A673 (cell line): ENCODE data around the gene DSCAM. TPM values are rescaled to one million over a fixed set of nuclear protein-coding genes. Genes with fewer than 3 reads are reported as not detected.
A peak's percentile ranks its signal among the peaks of the same experiment; 100 is the strongest.

ENCODE experiments used
- BruUV-seq: library from RNA; stranded (reverse); fragments of 400-500 nt; replicated peaks from 2 replicates; lab custom pipeline; 2021; lab: Mats Ljungman, UMichigan
- CTCF ChIA-PET: fragments of 300-600 bp; sonication (Branson Sonifier 250); formaldehyde crosslinking; loops from one replicate; lab custom pipeline; 2022; ENCODE audit warnings: antibody characterized with exemption; lab: Charles Lee
- POLR2A ChIA-PET: fragments of 300-600 bp; sonication (Branson Sonifier 250); formaldehyde crosslinking; loops from one replicate; lab custom pipeline; 2022; ENCODE audit warnings: antibody characterized with exemption; ENCODE audit not compliant: low non-redundant PET; lab: Charles Lee
- DNase-seq: peaks from one replicate; pipeline ENCODE4 v3.0.0-alpha.2; 2015; ENCODE audit warnings: low spot score
- H3K27ac ChIP-seq: fragments of 200-600 bp; sonication (generic); 2 replicates; pipeline ENCODE4 v1.5.1; 2016; ENCODE audit warnings: mixed run types, low read depth, mild to moderate bottlenecking, mixed read lengths, antibody characterized with exemption, low read length; ENCODE audit not compliant: poor library complexity, severe bottlenecking
- H3K27me3 ChIP-seq: fragments of 200-600 bp; sonication (generic); replicated peaks from 2 replicates; pipeline ENCODE4 v1.6.1; 2017; ENCODE audit warnings: mixed run types, low read depth, mild to moderate bottlenecking, mixed read lengths, antibody characterized with exemption, low read length; ENCODE audit not compliant: insufficient read depth, poor library complexity
- H3K36me3 ChIP-seq: fragments of 200-600 bp; sonication (generic); 2 replicates; pipeline ENCODE4 v1.6.1; 2016; ENCODE audit warnings: mixed run types, mild to moderate bottlenecking, mixed read lengths, antibody characterized with exemption, low read length; ENCODE audit not compliant: insufficient read depth, poor library complexity, severe bottlenecking
- H3K4me1 ChIP-seq: fragments of 200-600 bp; sonication (generic); 2 replicates; pipeline ENCODE4 v1.6.1; 2017; ENCODE audit warnings: mixed run types, mild to moderate bottlenecking, mixed read lengths, antibody characterized with exemption, low read length; ENCODE audit not compliant: insufficient read depth, poor library complexity, severe bottlenecking
- H3K4me3 ChIP-seq: fragments of 200-600 bp; sonication (generic); 2 replicates; pipeline ENCODE4 v1.5.1; 2016; ENCODE audit warnings: low read depth, mixed run types, mild to moderate bottlenecking, mixed read lengths, low read length; ENCODE audit not compliant: poor library complexity, severe bottlenecking
- H3K9me3 ChIP-seq: fragments of 200-600 bp; sonication (generic); 2 replicates; pipeline ENCODE4 v1.6.1; 2016; ENCODE audit warnings: mixed run types, low read depth, mild to moderate bottlenecking, mixed read lengths, antibody characterized with exemption, low read length; ENCODE audit not compliant: poor library complexity, severe bottlenecking
- CTCF ChIP-seq: fragments of 300-800, 200-600 bp; sonication (generic); conservative IDR thresholded peaks from 2 replicates; pipeline ENCODE4 v1.5.1; 2017; ENCODE audit warnings: low read depth, mild to moderate bottlenecking, antibody characterized with exemption, low read length, moderate library complexity, mixed read lengths
- EZH2 ChIP-seq: fragments of 200-600 bp; sonication (generic); IDR thresholded peaks from 2 replicates; pipeline ENCODE4 v1.6.1; 2017; ENCODE audit warnings: borderline replicate concordance, low read depth, mild to moderate bottlenecking, mixed read lengths, antibody characterized with exemption, low read length; ENCODE audit not compliant: poor library complexity, severe bottlenecking
- intact Hi-C: fragments of 100-400 bp; cut with micrococcal nuclease; formaldehyde crosslinking; loops from one replicate; pipeline ENCODE4 v1.10.0; 2022; ENCODE audit not compliant: unreplicated experiment
- total RNA-seq: library from RNA; stranded (reverse); gene quantifications from 2 replicates; pipeline ENCODE4 v1.2.3, GENCODE V29; 2021

DSCAM gene
- total RNA-seq, 1 experiment from 2014 or later = not detected

- Histone ChIP-seq H3K9me3 (peaks cover 45% of the 10 kb centered on the region), H3K4me3 (no peak overlapping the region), H3K27ac (no peak overlapping the region), H3K27me3 (no peaks in the 10 kb centered on the region), H3K4me1 (no peaks in the 10 kb centered on the region), H3K36me3 (no peaks in the 10 kb centered on the region)
- no peak for TF ChIP-seq EZH2
- no peak for TF ChIP-seq CTCF
- POLR2A ChIA-PET = no interaction called here
- CTCF ChIA-PET = no interaction called here
- no TSS peak for BruUV-seq
- peak; percentile 21 for DNase-seq
- intact Hi-C loops = no loop called here
Measured at GRCh38 chr21:40547906-40548513, 298.9 kb downstream of the DSCAM start.

GRCh38 chr21:40546647-40547046 is 300.3 kb downstream of the DSCAM start:
- DNase-seq = no peak
- intact Hi-C loops = no loop called here
- no peaks in the 10 kb centered on the region for H3K36me3 ChIP-seq
- no peaks in the 10 kb centered on the region for H3K27me3 ChIP-seq
- H3K4me3 ChIP-seq = no peak overlapping the region
- no peak overlapping the region for H3K27ac ChIP-seq
- no peak for TF ChIP-seq CTCF
- TF ChIP-seq EZH2 = no peak
- ChIA-PET CTCF (no interaction called here), POLR2A (no interaction called here)
- H3K4me1 ChIP-seq = no peaks in the 10 kb centered on the region
- no TSS peak for BruUV-seq
- peaks cover 39% of the 10 kb centered on the region for H3K9me3 ChIP-seq

- H3K27ac ChIP-seq = no peak overlapping the region
- H3K4me1 ChIP-seq = no peaks in the 10 kb centered on the region
- H3K36me3 ChIP-seq = no peaks in the 10 kb centered on the region
- no peak for TF ChIP-seq EZH2
- no peak for TF ChIP-seq CTCF
- intact Hi-C loops = no loop called here
- ChIA-PET POLR2A (no interaction called here), CTCF (no interaction called here)
- H3K9me3 ChIP-seq = peaks cover 8% of the 10 kb centered on the region
- no peaks in the 10 kb centered on the region for H3K27me3 ChIP-seq
- no peak overlapping the region for H3K4me3 ChIP-seq
- no peak for DNase-seq
- BruUV-seq = no TSS peak
Measured at GRCh38 chr21:40540216-40540615, 306.7 kb downstream of the DSCAM start.
